ENCODE results near the gene AMDHD2.

- no peak for TF ChIP-seq EZH2phosphoT487 (IDR thresholded peaks at IDR 0.05; ENCODE audit: insufficient read depth, low read depth)
- TF ChIP-seq EZH2 (IDR thresholded peaks at IDR 0.05; ENCODE audit: insufficient read depth, poor library complexity, severe bottlenecking): no peak
These were observed 29.7 kb upstream of the AMDHD2 start for GRCh38 chr16:2490190-2491105.

Data from GM23248 (cell line).